K562 (cell line): ENCODE data around the gene GAMT. TPM values are rescaled to one million over a fixed set of nuclear protein-coding genes. Genes with fewer than 3 reads are reported as not detected.

Experiments used
- BRD9 ChIP-seq: fragments of 450-650 bp; IDR thresholded peaks from 2 replicates; pipeline ENCODE4 v1.6.1; 2018; ENCODE audit warnings: low read depth; ENCODE audit not compliant: partially characterized antibody
- FOS ChIP-seq: IDR thresholded peaks from 3 replicates; pipeline ENCODE4 v1.6.1; 2011; ENCODE audit not compliant: insufficient read length; ENCODE audit errors: extremely low read depth
- ILF3 ChIP-seq: fragments of 450-650 bp; IDR thresholded peaks from 2 replicates; pipeline ENCODE4 v1.6.1; 2018; ENCODE audit warnings: antibody characterized with exemption, mild to moderate bottlenecking, moderate library complexity, borderline replicate concordance
- L3MBTL2 ChIP-seq: fragments of 450-650 bp; IDR thresholded peaks from 2 replicates; pipeline ENCODE4 v1.6.1; 2016; ENCODE audit warnings: mild to moderate bottlenecking, moderate library complexity
- MEIS2 ChIP-seq: fragments of 450-650 bp; IDR thresholded peaks from 2 replicates; pipeline ENCODE4 v1.6.1; 2014; ENCODE audit warnings: mild to moderate bottlenecking; ENCODE audit not compliant: partially characterized antibody
- MYC ChIP-seq, 2 experiments: fragments of 250-450 bp in 1 of 2; sonication (Bioruptor Pico) in 1 of 2; IDR thresholded peaks; 2 replicates each; pipeline versions ENCODE4 v1.5.1 to v1.6.1; 2012 to 2021; ENCODE audit warnings: low read depth in 2 of 2, borderline replicate concordance in 1 of 2, improper control_type of control experiment in 1 of 2, low read length in 1 of 2, mild to moderate bottlenecking in 1 of 2, moderate library complexity in 1 of 2
- NCOA6 ChIP-seq: fragments of 450-650 bp; IDR thresholded peaks from 2 replicates; pipeline ENCODE4 v1.6.1; 2017; ENCODE audit warnings: mild to moderate bottlenecking
- POLR2G ChIP-seq: fragments of 200-400 bp; formaldehyde crosslinking; IDR thresholded peaks from 2 replicates; pipeline ENCODE4 v1.6.1; 2017; ENCODE audit warnings: low read depth, mild to moderate bottlenecking, antibody characterized with exemption, low read length, moderate library complexity
- SMARCC2 ChIP-seq: fragments of 450-650 bp; IDR thresholded peaks from 2 replicates; pipeline ENCODE4 v1.6.1; 2017; ENCODE audit warnings: antibody characterized with exemption, moderate library complexity, mild to moderate bottlenecking, low read depth
- SP1 ChIP-seq: sonication (generic); formaldehyde crosslinking; IDR thresholded peaks from 2 replicates; pipeline ENCODE4 v1.8.1; 2022; ENCODE audit warnings: mild to moderate bottlenecking, missing genetic modification reagents
- polyA plus RNA-seq, 8 experiments: library from polyadenylated mRNA; depleted of rRNA in 4 of 8; stranded (reverse) in 5 of 8; unstranded in 3 of 8; fragments of >200 nt; fragmentation: Nextera tagmentation in 2 of 8; fragmentation: Illumina TruSeq in 1 of 8; extraction: Ambion mirVana in 2 of 8; extraction: Trizol in 1 of 8; gene quantifications; 2 replicates each; pipeline versions ENCODE4 v1.2.1 to v1.2.3, GENCODE V29; 2011 to 2014; ENCODE audit warnings: inconsistent platforms in 1 of 8, missing spikeins in 1 of 8
- total RNA-seq, 7 experiments: library from RNA; depleted of rRNA in 6 of 7; stranded (reverse); fragments of >200 nt in 6 of 7; fragmentation: Illumina TruSeq in 2 of 7; extraction: Trizol in 2 of 7; gene quantifications; 2 replicates each; pipeline versions ENCODE4 v1.2.1 to v1.2.3, GENCODE V29; 2011 to 2021; ENCODE audit warnings: low replicate concordance in 1 of 7
- TF ChIP-seq, protein P1 (sequence below): fragments of 250-450 bp; sonication (Bioruptor Pico); IDR thresholded peaks from 2 replicates; pipeline ENCODE4 v1.4.0; 2020; ENCODE audit warnings: mild to moderate bottlenecking
- TF ChIP-seq, protein P2 (sequence below): sonication (generic); formaldehyde crosslinking; IDR thresholded peaks from 2 replicates; pipeline ENCODE4 v1.8.0; 2022; ENCODE audit warnings: mild to moderate bottlenecking, missing genetic modification reagents
- TF ChIP-seq, protein P3 (sequence below): fragments of 450-650 bp; IDR thresholded peaks from 2 replicates; pipeline ENCODE4 v1.6.1; 2017; ENCODE audit warnings: antibody characterized with exemption
- TF ChIP-seq, protein P4 (sequence below): conservative IDR thresholded peaks from 2 replicates; pipeline ENCODE4 v1.6.1; 2011; ENCODE audit warnings: low read depth, mild to moderate bottlenecking, low read length; ENCODE audit not compliant: control insufficient read depth
- TF ChIP-seq, protein P5 (sequence below), 3 experiments: fragments of 200-800 bp in 1 of 3; sonication (Bioruptor generic) in 1 of 3; sonication (generic) in 1 of 3; formaldehyde crosslinking in 1 of 3; IDR thresholded peaks; 2 replicates each; pipeline versions ENCODE4 v1.6.1 to v1.8.0; 2016 to 2022; ENCODE audit warnings: mild to moderate bottlenecking in 2 of 3, missing compliant biosample characterization in 2 of 3, missing genetic modification characterization in 2 of 3, missing genetic modification reagents in 1 of 3

The GAMT gene
- total and polyA plus RNA-seq, 9 of the 15 experiments (the other 6 are each of a cell fraction or from before 2014, with no cell fraction given): 1.3 to 35.3 (median 27.2) TPM

DNA sequence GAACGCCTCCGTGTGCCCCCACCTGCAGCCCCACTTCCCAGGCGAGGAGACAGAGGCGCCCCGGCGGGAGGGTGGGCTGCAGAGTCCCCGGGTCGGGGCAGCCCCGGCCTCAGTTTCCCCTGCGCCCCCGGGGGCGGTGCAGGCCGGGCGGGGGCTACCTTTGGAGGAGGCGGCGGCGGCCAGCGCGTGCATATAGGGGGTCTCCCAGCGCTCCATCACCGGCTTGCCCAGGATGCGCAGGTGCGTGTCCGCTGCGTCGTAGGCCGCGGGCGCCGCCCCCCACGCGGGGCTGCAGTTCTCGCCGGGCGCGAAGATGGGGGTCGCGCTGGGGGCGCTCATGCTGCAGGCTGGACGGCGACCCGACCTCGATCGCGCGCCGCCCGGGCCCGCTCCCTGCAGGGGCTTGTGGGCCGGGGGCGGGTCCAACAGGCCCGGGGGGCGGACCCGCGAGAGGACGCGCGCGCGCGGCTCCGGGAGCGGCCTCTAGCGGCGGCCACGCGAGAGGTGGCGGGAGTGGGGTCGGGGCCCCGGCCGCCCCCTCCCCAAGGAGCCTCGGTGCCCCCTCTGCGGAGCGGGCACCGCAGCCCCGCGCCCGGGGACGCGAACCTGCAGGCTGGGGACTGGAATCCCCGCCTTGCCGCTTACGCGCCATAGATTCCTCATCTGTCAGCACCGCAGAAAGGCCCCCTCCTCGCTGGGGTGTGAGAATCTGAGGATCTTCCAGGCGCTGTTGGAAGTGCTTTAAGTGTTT, at the start of gene GAMT (continued):
- TF ChIP-seq, protein P1, sequence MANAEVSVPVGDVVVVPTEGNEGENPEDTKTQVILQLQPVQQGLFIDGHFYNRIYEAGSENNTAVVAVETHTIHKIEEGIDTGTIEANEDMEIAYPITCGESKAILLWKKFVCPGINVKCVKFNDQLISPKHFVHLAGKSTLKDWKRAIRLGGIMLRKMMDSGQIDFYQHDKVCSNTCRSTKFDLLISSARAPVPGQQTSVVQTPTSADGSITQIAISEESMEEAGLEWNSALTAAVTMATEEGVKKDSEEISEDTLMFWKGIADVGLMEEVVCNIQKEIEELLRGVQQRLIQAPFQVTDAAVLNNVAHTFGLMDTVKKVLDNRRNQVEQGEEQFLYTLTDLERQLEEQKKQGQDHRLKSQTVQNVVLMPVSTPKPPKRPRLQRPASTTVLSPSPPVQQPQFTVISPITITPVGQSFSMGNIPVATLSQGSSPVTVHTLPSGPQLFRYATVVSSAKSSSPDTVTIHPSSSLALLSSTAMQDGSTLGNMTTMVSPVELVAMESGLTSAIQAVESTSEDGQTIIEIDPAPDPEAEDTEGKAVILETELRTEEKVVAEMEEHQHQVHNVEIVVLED (CRISPR knock-in tag): peak; percentile 37
- TF ChIP-seq ILF3 (0 out of 2 replicates have a peak, but pooled peaks have one; percentile 26), POLR2G (peak; percentile 66), L3MBTL2 (peak; percentile 68), MEIS2 (peak; percentile 82), BRD9 (no peak), MYC (IDR thresholded peaks at IDR 0.05; ENCODE audit: low read depth, low read length) (peak; percentile 42), MYC (CRISPR knock-in tag; IDR thresholded peaks at IDR 0.05; ENCODE audit: borderline replicate concordance, low read depth) (no peak), FOS (no peak), SMARCC2 (no peak), NCOA6 (no peak), SP1 (CRISPR knock-in tag) (no peak)
- TF ChIP-seq, protein P2, sequence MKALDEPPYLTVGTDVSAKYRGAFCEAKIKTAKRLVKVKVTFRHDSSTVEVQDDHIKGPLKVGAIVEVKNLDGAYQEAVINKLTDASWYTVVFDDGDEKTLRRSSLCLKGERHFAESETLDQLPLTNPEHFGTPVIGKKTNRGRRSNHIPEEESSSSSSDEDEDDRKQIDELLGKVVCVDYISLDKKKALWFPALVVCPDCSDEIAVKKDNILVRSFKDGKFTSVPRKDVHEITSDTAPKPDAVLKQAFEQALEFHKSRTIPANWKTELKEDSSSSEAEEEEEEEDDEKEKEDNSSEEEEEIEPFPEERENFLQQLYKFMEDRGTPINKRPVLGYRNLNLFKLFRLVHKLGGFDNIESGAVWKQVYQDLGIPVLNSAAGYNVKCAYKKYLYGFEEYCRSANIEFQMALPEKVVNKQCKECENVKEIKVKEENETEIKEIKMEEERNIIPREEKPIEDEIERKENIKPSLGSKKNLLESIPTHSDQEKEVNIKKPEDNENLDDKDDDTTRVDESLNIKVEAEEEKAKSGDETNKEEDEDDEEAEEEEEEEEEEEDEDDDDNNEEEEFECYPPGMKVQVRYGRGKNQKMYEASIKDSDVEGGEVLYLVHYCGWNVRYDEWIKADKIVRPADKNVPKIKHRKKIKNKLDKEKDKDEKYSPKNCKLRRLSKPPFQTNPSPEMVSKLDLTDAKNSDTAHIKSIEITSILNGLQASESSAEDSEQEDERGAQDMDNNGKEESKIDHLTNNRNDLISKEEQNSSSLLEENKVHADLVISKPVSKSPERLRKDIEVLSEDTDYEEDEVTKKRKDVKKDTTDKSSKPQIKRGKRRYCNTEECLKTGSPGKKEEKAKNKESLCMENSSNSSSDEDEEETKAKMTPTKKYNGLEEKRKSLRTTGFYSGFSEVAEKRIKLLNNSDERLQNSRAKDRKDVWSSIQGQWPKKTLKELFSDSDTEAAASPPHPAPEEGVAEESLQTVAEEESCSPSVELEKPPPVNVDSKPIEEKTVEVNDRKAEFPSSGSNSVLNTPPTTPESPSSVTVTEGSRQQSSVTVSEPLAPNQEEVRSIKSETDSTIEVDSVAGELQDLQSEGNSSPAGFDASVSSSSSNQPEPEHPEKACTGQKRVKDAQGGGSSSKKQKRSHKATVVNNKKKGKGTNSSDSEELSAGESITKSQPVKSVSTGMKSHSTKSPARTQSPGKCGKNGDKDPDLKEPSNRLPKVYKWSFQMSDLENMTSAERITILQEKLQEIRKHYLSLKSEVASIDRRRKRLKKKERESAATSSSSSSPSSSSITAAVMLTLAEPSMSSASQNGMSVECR (CRISPR knock-in tag): peak; percentile 50; the same call in 1 of the 2 replicates
- TF ChIP-seq, protein P3, sequence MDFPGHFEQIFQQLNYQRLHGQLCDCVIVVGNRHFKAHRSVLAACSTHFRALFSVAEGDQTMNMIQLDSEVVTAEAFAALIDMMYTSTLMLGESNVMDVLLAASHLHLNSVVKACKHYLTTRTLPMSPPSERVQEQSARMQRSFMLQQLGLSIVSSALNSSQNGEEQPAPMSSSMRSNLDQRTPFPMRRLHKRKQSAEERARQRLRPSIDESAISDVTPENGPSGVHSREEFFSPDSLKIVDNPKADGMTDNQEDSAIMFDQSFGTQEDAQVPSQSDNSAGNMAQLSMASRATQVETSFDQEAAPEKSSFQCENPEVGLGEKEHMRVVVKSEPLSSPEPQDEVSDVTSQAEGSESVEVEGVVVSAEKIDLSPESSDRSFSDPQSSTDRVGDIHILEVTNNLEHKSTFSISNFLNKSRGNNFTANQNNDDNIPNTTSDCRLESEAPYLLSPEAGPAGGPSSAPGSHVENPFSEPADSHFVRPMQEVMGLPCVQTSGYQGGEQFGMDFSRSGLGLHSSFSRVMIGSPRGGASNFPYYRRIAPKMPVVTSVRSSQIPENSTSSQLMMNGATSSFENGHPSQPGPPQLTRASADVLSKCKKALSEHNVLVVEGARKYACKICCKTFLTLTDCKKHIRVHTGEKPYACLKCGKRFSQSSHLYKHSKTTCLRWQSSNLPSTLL: no peak
- TF ChIP-seq, protein P4, sequence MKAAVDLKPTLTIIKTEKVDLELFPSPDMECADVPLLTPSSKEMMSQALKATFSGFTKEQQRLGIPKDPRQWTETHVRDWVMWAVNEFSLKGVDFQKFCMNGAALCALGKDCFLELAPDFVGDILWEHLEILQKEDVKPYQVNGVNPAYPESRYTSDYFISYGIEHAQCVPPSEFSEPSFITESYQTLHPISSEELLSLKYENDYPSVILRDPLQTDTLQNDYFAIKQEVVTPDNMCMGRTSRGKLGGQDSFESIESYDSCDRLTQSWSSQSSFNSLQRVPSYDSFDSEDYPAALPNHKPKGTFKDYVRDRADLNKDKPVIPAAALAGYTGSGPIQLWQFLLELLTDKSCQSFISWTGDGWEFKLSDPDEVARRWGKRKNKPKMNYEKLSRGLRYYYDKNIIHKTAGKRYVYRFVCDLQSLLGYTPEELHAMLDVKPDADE: no peak
- TF ChIP-seq, protein P5, sequence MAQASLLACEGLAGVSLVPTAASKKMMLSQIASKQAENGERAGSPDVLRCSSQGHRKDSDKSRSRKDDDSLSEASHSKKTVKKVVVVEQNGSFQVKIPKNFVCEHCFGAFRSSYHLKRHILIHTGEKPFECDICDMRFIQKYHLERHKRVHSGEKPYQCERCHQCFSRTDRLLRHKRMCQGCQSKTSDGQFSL (CRISPR knock-in tag; IDR thresholded peaks at IDR 0.05): 0 out of 2 replicates have a peak, but pooled peaks have one; percentile 14
- TF ChIP-seq, protein P5 (tag; IDR thresholded peaks at IDR 0.05): no peak
